Gastrocnemius medialis (tissue), 4 donors: ENCODE measurements around the gene ETFB.

Experiments used
- CTCF ChIP-seq, 5 experiments: fragments of 450-650 bp in 3 of 5; fragments of 200-600 bp in 2 of 5; sonication (generic) in 2 of 5; IDR thresholded peaks in 4 of 5; conservative IDR thresholded peaks in 1 of 5; 1 replicate in 4 of 5; 2 replicates in 1 of 5; pipeline ENCODE4 v1.5.1; 2016 to 2019; ENCODE audit warnings: antibody characterized with exemption in 5 of 5, mild to moderate bottlenecking in 3 of 5, moderate library complexity in 3 of 5
- POLR2A ChIP-seq, 2 donors: fragments of 450-650 bp; IDR thresholded peaks; one replicate each; pipeline ENCODE4 v1.6.1; 2017; ENCODE audit warnings: antibody characterized with exemption in 2 of 2, mild to moderate bottlenecking in 2 of 2, moderate library complexity in 2 of 2

GRCh38 chr19:51402117-51402516 lies 35.9 kb upstream of the ETFB start:
- TF ChIP-seq CTCF (IDR thresholded peaks at IDR 0.05 in 4 of 5, conservative IDR thresholded peaks at IDR 0.05 in 1 of 5) (no peak), POLR2A (IDR thresholded peaks at IDR 0.05) (no peak)
